ENCODE measurements around the gene SLC49A4.
"Not testable (repeated sequence)": the region's sequence is repeated elsewhere in the genome, so short reads cannot be mapped to it uniquely, and the experiment has no call there.

SLC49A4 gene

DNA sequence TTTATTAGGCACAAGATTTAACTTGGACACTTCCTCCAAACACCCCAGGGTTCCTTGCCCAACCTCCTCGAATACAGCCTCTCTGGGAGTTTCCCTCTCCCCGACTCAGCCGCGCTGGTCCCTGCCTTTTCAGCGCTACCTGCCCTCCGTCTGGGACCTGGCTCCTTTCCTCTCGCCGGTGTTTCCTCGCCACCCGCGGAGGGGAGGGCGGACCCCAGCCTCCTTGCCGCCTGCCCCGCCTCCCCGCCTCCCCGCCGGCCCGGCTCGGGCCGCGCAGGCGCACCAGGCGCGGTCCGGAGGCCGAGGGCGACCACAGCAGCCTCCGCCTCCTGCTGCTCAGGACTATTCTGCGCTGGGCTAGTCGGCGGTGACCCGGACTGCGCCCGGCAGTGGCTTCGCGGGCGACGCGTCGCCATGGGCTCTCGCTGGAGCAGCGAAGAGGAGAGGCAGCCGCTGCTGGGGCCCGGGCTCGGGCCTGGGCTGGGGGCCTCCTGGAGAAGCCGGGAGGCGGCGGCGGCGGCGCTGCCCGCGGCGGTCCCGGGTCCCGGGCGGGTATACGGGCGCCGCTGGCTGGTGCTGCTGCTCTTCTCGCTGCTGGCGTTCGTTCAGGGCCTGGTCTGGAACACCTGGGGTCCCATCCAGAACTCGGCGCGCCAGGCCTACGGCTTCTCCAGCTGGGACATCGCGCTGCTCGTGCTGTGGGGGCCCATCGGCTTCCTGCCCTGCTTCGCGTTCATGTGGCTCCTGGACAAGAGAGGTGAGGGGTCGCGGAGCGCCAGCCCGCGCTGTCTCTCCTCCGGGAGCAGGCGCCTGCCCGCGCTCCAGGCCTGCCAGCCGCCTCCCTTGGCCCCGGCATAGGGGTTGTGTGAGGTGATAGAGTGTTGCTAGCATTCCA is at the start of gene SLC49A4:
TSS of gene SLC49A4 (plus strand) at position 291 of the 895 bp plus-strand sequence. CDS start at position 415, 124 bp downstream.
- DNase-seq = no peak

DNA sequence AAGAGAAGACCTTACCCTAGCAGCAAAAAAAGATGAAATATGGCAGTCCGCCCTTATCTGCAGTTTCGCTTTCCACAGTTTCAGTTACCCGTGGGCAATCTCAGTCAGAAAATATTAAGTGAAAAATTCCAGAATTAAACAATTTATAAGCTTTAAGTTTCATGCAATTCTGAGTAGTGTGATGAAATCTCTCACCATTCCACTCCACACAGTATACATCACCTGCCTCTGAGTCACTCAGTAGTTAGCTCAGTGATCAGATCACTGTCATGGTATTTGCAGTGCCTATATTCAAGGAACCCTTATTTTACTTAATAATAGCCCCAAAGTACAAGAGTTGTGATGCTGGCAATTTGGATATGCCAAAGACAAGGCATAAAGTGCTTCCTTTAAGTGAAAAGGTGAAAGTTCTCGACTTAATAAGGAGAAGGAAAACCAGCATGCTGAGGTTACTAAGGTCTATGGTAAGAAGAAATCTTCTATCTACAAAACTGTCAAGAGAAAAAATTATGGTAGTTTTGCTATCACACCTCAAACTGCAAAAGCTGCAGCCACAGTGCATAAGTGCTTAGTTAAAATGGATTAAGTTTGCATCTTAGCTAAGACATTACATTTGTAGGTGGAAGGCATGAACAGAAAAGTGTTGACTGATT is 49.4 kb upstream of the SLC49A4 start:
- DNase-seq = no peak

- DNase-seq = not testable (repeated sequence)
These were observed 47.6 kb upstream of the SLC49A4 start for GRCh38 chr3:122747295-122747694.

DNA sequence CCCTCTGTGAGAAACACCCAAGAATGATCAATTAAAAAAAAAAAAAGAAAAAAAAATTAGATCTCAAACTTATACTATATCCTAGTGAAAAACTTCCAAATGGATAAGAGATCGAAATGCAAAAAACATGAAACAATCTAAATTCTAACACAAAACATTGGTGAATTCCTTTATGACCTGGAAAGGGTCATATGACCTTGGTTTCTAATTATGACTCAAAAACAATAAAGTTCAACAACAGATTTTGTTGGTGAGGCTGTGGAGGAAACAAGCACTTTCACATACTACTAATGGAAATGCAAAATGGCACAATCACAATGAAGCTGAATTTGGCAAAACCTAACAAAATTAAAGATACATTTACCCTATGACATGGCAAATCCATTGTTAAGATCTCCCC is 46.5 kb upstream of the SLC49A4 start:
- no peak for DNase-seq

DNA sequence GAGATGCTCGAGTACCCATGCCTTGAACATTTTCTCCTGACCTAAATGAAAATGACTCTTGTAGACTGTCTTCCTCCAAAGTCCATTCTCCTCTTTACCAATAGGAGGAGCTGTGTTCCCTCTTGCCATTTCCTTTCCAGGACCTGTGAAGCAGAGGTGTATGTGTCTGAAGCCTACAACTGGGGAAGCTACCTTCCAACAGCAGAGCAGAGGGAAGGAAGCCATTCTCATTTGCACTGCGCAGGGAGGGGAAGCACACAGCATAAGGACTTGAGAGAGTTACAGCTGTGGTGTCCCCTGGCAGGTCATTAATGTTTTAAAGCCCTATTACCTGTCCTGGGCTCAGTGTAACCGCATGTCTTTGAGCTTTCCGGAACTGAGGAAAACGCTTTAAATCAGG is 39.9 kb upstream of the SLC49A4 start:
- no peak for DNase-seq

GRCh38 chr3:122755491-122755890 is 39.4 kb upstream of the SLC49A4 start:
- DNase-seq = no peak

GRCh38 chr3:122758877-122759560 is 35.9 kb upstream of the SLC49A4 start:
- DNase-seq = no peak

- DNase-seq = no peak
These were observed 34.2 kb upstream of the SLC49A4 start for GRCh38 chr3:122760453-122761271.

DNA sequence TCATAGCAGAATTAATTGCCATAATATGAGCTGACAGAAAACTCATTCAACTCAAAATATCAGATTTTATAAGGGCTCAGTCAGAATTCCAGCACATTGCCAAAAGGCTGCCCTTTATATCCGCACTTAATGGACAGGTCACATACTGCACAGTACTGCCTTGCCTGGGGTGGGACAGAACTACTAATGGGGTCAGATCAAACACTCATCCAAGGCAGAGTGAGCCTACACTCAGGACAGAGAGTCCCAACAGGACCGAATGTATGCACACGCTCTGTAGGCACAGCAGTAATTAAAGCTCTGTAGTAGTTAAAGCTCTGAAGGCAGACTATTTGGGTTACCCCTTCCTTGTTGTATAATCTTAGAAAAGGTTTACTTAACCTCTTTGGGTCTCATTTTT is 28.4 kb upstream of the SLC49A4 start:
- no peak for DNase-seq

DNA sequence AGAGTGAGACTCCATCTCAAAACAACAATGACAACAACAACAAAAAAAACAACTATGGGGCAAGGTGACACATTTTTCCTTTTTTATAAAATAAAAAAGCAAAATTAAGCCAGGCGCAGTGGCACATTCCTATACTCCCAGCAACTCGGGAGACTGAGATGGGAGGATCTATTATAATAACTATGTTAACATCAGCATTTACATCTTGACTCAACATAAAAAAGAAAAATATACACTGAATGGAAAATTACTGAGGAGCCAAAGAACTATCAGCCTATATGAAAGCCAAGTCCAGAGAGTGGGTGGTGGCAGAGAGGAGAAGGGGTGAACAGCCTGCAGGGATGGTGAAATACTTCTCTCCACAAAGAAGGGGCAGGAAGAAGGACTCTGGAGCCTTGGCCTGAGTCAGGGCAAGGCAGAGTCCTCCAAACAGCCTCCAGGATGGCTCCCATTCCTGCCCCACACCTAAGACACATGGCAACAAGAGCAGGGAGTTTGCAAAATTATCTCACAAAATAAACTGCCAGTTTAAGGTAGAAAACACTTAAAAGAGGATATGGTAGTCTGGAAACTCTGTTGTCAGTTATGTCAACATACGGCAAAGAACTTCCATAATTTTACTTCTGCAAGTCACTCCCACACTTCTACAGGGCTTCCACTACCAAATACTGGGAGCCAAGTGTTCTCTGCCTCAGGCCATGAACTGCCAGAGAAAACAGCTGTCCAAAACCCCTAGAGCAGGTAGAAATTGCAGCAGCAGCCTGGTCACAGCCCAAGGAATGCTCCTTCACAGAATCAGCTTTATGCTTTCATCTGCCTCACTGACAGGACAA is 27.1 kb upstream of the SLC49A4 start:
- no peak for DNase-seq

DNA sequence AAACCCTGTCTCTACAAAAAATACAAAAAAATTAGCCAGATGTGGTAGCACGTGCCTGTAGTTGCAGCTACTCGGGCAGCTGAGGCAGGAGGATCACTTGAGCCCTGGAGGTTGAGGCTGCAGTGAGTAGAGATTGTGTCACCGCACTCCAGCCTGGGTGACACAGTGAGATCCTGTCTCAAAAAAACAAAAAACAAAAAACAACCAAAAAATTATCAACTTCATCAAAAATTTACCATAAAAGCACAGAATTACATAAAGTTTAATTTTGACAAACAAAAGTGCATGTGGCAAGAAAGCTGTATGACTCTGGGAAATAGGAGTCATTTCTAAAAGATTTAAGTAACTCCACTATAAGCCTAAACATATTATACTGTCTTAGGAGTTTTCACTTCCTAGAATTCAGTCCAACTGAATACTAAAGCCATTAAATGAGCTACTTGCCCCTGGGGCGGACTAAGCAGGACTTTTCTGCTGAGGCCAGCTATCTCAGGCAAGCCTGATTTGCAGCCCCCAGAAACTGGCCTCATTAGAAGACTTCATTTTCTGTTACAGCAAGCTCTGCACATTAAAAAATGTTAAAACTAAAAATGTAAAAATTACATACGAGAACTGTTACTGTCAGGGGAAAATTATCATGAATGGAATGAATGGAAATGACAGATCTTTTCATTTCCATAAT is 24.2 kb upstream of the SLC49A4 start:
- DNase-seq = no peak

DNA sequence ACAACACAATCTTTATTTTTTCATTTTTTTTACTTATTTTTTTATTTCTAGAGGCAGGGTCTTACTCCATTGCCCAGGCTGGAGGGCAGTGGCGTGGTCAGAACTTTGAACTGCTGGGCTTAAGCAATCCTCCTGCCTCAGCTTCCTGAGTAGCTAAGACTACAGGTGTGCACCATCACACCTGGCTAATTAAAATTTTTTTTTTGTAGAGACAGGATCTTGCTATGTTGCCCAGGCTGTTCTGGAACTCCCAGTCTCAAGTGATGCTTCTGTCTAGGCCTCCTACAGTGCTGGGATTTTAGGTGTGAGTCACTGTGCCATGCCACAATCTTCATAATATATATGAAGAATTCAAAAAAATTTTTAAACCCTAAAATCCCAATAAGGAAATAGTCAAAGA is 22.0 kb upstream of the SLC49A4 start:
- DNase-seq = no peak

DNA sequence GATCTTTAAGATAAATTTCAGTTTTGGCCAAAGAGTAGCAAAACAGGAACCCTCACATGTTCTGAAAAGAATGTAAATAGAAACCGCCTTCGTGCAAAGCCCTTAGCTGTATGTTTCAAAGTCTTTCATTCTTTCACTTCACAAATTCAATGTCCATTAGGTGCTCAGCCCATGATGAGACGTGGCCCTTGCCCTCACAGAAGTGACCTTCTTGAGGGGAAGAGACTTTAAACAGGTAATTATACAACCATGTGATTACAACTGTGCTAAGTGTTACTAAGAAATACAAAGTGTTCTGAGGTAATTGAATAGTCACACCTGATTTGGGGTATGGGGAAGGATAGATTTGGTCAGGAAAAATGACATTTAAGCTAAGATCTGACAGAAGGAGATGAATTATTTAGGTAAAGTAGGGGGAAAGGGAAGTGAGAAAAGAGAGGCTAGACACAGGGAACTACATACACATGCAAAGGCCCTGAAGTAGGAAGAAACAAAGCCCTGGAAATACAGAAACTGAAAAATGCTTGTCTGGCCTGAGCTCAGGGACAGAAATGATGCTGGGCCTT is 20.8 kb upstream of the SLC49A4 start:
- no peak for DNase-seq

DNA sequence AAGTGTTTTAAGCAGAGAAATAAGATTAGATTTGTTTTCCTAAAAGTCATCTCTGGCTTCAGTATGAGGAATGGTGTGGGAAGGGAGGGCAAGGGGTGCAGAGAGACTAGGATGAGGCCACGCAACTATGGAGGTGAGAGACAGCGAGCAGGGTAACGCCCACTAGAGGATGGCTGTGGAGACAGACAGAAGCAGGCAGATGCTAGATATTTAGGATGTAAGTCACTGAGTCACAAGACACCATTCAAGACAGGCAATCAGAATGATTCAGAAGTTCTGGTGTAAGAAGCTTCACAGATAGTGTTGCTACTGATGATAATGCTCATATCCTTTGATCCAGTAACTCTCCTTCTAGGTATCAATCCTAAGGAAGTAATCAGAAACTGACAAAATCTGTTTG is 20.3 kb upstream of the SLC49A4 start:
- no peak for DNase-seq

GRCh38 chr3:122776675-122777468 is 18.0 kb upstream of the SLC49A4 start:
- DNase-seq = no peak

DNA sequence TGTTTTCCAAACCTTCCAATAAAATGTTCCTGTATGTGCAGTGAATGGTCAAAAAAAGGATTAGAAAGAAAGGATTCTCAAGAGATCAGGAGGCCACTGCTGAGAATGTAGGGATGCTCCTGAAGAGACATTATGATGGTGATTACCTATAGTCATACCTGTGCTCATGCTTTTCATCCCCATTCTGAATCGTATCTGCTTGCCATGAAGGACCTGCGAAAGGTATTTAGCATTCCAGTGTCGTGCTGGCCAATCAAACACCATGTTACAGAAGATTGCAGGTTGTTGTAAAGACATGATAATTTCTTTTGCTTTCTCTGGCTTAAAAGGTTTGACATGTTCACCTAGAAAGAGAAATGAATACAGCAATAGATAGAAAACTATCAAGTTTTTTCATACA is 17.3 kb upstream of the SLC49A4 start:
- no peak for DNase-seq

DNA sequence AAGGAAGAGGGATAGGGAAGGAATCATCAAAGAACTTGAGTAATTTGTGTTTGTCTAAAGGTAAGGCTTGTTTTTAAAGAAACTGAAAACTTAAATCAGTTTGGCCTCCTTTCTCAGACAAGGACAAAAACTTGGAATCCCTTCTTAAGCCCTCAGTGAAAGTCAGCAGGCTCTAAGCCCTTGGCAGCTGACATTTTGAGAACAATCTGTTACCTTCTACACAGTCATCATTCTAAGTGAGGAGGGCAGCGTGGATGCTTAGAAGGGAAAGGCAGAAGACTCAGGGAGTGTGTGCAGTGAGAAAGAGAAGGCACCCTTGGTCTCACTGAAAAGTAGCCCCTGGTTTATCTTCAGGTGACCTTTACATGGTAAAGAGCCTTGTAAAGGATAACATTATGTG is 12.1 kb upstream of the SLC49A4 start:
- no peak for DNase-seq

DNA sequence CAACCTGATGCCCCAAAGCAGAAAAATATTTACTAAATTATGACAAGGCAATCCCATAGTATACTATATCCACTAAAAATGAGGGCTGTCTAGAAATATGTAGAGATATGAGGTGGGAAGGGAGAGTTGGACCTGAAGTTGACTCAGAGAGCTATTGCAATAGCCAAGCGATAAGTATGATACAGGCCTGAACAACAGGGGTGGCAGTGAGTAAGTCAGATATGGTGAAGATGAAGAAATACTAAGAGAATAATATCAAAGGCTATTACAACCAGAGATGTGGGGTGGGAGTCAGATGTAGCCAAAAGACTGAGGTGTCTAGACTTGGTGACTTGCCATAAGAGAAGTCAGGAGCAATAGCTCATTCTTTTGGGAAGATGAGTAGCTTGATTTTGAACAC is 10.4 kb upstream of the SLC49A4 start:
- no peak for DNase-seq

DNA sequence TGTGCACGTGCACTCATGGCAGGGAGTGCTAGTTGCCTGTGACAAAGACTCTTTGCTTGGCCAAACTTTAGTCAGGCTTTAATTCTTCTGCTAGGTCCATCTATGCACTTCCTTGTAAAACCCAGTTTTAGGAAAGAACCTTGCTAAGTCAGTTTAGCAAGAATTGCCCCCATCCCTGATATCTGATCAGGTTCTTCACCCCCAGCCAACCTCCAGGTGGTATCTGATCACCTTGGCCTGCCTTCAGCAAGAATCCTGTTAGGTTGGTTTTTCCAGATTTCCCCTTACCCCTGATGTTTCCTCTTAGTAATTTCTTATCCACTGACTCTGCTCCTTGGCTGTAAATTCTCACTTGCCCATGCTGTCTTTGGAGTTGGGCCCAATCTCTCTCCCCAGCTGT is 9.6 kb upstream of the SLC49A4 start:
- DNase-seq = no peak

- DNase-seq = no peak
These were observed 8.8 kb upstream of the SLC49A4 start for GRCh38 chr3:122786066-122786465.

Measured in NCI-H748 treated with DMSO at 0.1 percent for 48 hours (cell line).